Keratinocyte (primary cell): ENCODE results near the gene FBXL14.

Experiments used
- CTCF ChIP-seq, 3 experiments: IDR thresholded peaks in 1 of 3; conservative IDR thresholded peaks in 1 of 3; optimal IDR thresholded peaks in 1 of 3; 2 replicates in 2 of 3; 3 replicates in 1 of 3; pipeline versions ENCODE3 to v1.5.1; 2011; ENCODE audit warnings: low read length in 3 of 3, mild to moderate bottlenecking in 3 of 3, moderate library complexity in 2 of 3, control low read depth in 1 of 3, inconsistent platforms in 1 of 3; ENCODE audit not compliant: insufficient read depth in 2 of 3; ENCODE audit errors: extremely low read depth in 1 of 3
- EZH2 ChIP-seq: IDR thresholded peaks from one replicate; pipeline ENCODE4 v1.6.1; 2012; ENCODE audit warnings: inconsistent platforms, mild to moderate bottlenecking, low read length, moderate library complexity

GRCh38 chr12:1580526-1580925 lies 13.9 kb downstream of the FBXL14 start:
- TF ChIP-seq EZH2 (no peak), CTCF (optimal IDR thresholded peaks at IDR 0.05 in 1 of 3, IDR thresholded peaks at IDR 0.05 in 1 of 3, conservative IDR thresholded peaks at IDR 0.05 in 1 of 3; ENCODE audit: extremely low read depth in 1 of 3, insufficient read depth in 2 of 3, low read length in 3 of 3) (no peak)
